ENCODE results near the gene RBM22. TPM values are rescaled to one million over a fixed set of nuclear protein-coding genes. Genes with fewer than 3 reads are reported as not detected.

RBM22 gene
- total RNA-seq, 1 experiment from 2014 or later: 61.4 TPM

DNA sequence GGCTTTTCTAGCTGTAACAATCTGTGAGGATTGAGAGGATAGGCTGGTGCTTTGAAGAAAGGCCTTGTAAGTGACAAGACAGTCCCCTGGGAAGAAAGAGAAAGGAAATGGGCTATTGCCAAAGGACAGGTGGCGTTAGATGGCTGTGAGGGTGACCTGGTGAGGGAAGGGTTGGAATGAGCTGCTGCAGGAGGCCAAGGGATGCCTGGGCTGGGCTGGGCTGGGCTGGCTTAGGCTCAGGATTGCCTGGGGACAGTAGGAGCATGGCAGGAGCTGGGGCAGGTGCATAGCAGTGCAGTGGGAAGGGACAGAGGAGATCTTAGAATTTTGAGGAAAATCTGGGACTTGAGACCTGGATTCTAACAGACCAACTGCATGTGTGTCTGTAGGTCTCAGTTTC, 49.5 kb downstream of the RBM22 start:
- H3K27ac ChIP-seq (ENCODE audit: low read depth, low read length): no peak overlapping the region
- H3K4me1 ChIP-seq (ENCODE audit: control insufficient read depth in 1 of 2, insufficient read depth in 2 of 2, low read length in 2 of 2): peaks cover 0 to 5% of the 10 kb centered on the region in 2 experiments; a peak in 2 of 4 replicates
- H3K4me3 ChIP-seq (replicated peaks in 1 of 2; ENCODE audit: low read depth in 1 of 2, low read length in 2 of 2): no peak overlapping the region
- H3K27me3 ChIP-seq (ENCODE audit: insufficient read depth, low read length): no peaks in the 10 kb centered on the region
- no peak overlapping the region for H3K4me2 ChIP-seq (ENCODE audit: low read length)
- DNase-seq (ENCODE audit: low read depth, low spot score) (no peak), ATAC-seq (no peak)
- no peaks in the 10 kb centered on the region for H3K79me2 ChIP-seq (ENCODE audit: insufficient read depth, low read length)
- no peaks in the 10 kb centered on the region for H3K9me2 ChIP-seq (ENCODE audit: insufficient read depth)
- RAD21 ChIA-PET (ENCODE audit: low non-redundant PET in 1 of 2, low total read pairs in 2 of 2, uncharacterized antibody in 2 of 2, unreplicated experiment in 2 of 2): no interaction called here
- CTCF ChIA-PET: no interaction called here
- intact Hi-C loops (cut with micrococcal nuclease): no loop called here
- BruUV-seq (replicated peaks): no TSS peak
- TF ChIP-seq, protein P1, sequence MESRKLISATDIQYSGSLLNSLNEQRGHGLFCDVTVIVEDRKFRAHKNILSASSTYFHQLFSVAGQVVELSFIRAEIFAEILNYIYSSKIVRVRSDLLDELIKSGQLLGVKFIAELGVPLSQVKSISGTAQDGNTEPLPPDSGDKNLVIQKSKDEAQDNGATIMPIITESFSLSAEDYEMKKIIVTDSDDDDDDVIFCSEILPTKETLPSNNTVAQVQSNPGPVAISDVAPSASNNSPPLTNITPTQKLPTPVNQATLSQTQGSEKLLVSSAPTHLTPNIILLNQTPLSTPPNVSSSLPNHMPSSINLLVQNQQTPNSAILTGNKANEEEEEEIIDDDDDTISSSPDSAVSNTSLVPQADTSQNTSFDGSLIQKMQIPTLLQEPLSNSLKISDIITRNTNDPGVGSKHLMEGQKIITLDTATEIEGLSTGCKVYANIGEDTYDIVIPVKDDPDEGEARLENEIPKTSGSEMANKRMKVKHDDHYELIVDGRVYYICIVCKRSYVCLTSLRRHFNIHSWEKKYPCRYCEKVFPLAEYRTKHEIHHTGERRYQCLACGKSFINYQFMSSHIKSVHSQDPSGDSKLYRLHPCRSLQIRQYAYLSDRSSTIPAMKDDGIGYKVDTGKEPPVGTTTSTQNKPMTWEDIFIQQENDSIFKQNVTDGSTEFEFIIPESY (IDR thresholded peaks at IDR 0.05; ENCODE audit: extremely low read depth, insufficient replicate concordance, low read length): no peak
- TF ChIP-seq, protein P2, sequence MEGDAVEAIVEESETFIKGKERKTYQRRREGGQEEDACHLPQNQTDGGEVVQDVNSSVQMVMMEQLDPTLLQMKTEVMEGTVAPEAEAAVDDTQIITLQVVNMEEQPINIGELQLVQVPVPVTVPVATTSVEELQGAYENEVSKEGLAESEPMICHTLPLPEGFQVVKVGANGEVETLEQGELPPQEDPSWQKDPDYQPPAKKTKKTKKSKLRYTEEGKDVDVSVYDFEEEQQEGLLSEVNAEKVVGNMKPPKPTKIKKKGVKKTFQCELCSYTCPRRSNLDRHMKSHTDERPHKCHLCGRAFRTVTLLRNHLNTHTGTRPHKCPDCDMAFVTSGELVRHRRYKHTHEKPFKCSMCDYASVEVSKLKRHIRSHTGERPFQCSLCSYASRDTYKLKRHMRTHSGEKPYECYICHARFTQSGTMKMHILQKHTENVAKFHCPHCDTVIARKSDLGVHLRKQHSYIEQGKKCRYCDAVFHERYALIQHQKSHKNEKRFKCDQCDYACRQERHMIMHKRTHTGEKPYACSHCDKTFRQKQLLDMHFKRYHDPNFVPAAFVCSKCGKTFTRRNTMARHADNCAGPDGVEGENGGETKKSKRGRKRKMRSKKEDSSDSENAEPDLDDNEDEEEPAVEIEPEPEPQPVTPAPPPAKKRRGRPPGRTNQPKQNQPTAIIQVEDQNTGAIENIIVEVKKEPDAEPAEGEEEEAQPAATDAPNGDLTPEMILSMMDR (IDR thresholded peaks at IDR 0.05 in 2 of 3, conservative IDR thresholded peaks at IDR 0.05 in 1 of 3; ENCODE audit: borderline replicate concordance in 1 of 3, insufficient read depth in 1 of 3, low read depth in 2 of 3, low read length in 2 of 3): no peak
- TF ChIP-seq POLR2AphosphoS5 (IDR thresholded peaks at IDR 0.05; ENCODE audit: low read depth, low read length) (no peak), SIN3A (IDR thresholded peaks at IDR 0.05; ENCODE audit: low read depth) (no peak), CBX3 (IDR thresholded peaks at IDR 0.05; ENCODE audit: low read depth) (no peak), EZH2phosphoT487 (IDR thresholded peaks at IDR 0.05; ENCODE audit: borderline replicate concordance) (no peak), JUND (IDR thresholded peaks at IDR 0.05) (no peak), FOSL1 (IDR thresholded peaks at IDR 0.05; ENCODE audit: low read depth) (no peak), ZFX (IDR thresholded peaks at IDR 0.05) (no peak), ZNF274 (IDR thresholded peaks at IDR 0.05; ENCODE audit: low read depth, low read length) (no peak), YY1 (IDR thresholded peaks at IDR 0.05; ENCODE audit: extremely low read depth, insufficient replicate concordance, low read depth, low read length) (no peak), CEBPB (IDR thresholded peaks at IDR 0.05; ENCODE audit: low read depth) (no peak), EGR1 (IDR thresholded peaks at IDR 0.05; ENCODE audit: low read depth) (no peak), ELF1 (IDR thresholded peaks at IDR 0.05; ENCODE audit: borderline replicate concordance, low read depth) (no peak), SP1 (IDR thresholded peaks at IDR 0.05; ENCODE audit: low read depth) (no peak), POLR2A (IDR thresholded peaks at IDR 0.05; ENCODE audit: borderline replicate concordance, extremely low read depth, insufficient read depth, insufficient read length) (no peak)
- TF ChIP-seq, protein P3, sequence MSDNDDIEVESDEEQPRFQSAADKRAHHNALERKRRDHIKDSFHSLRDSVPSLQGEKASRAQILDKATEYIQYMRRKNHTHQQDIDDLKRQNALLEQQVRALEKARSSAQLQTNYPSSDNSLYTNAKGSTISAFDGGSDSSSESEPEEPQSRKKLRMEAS (IDR thresholded peaks at IDR 0.05): no peak
- TF ChIP-seq, protein P4, sequence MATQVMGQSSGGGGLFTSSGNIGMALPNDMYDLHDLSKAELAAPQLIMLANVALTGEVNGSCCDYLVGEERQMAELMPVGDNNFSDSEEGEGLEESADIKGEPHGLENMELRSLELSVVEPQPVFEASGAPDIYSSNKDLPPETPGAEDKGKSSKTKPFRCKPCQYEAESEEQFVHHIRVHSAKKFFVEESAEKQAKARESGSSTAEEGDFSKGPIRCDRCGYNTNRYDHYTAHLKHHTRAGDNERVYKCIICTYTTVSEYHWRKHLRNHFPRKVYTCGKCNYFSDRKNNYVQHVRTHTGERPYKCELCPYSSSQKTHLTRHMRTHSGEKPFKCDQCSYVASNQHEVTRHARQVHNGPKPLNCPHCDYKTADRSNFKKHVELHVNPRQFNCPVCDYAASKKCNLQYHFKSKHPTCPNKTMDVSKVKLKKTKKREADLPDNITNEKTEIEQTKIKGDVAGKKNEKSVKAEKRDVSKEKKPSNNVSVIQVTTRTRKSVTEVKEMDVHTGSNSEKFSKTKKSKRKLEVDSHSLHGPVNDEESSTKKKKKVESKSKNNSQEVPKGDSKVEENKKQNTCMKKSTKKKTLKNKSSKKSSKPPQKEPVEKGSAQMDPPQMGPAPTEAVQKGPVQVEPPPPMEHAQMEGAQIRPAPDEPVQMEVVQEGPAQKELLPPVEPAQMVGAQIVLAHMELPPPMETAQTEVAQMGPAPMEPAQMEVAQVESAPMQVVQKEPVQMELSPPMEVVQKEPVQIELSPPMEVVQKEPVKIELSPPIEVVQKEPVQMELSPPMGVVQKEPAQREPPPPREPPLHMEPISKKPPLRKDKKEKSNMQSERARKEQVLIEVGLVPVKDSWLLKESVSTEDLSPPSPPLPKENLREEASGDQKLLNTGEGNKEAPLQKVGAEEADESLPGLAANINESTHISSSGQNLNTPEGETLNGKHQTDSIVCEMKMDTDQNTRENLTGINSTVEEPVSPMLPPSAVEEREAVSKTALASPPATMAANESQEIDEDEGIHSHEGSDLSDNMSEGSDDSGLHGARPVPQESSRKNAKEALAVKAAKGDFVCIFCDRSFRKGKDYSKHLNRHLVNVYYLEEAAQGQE (IDR thresholded peaks at IDR 0.05; ENCODE audit: low read depth): no peak
- no peaks in the 10 kb centered on the region for H4K20me1 ChIP-seq (ENCODE audit: insufficient read depth)
- no peaks in the 10 kb centered on the region for H3K9me3 ChIP-seq (ENCODE audit: control insufficient read depth in 1 of 2, insufficient read depth in 1 of 2, low read depth in 1 of 2, low read length in 2 of 2)
- no peaks in the 10 kb centered on the region for H3K36me3 ChIP-seq (ENCODE audit: control insufficient read depth in 1 of 2, insufficient read depth in 2 of 2, low read length in 2 of 2)
- no peak overlapping the region for H3K9ac ChIP-seq (ENCODE audit: low read length)
- no peak overlapping the region for H2AFZ ChIP-seq (ENCODE audit: low read depth, low read length, poor library complexity, severe bottlenecking)
- POLR2A ChIA-PET: no interaction called here
